Midbrain (tissue), 1 donor: ENCODE data around the gene TTC28.

Source experiments
- DNase-seq: peaks from one replicate; lab custom pipeline; 2025; lab: John Stamatoyannopoulos, UW

Gene TTC28

GRCh38 chr22:28268850-28269249 lies 410.8 kb downstream of the TTC28 start:
- no peak for DNase-seq

GRCh38 chr22:28268171-28268570 lies 411.5 kb downstream of the TTC28 start:
- no peak for DNase-seq

GRCh38 chr22:28260619-28261018 lies 419.0 kb downstream of the TTC28 start:
- no peak for DNase-seq

- no peak for DNase-seq
These were observed 419.8 kb downstream of the TTC28 start for GRCh38 chr22:28259774-28260312.

GRCh38 chr22:28254396-28254795 lies 425.2 kb downstream of the TTC28 start:
- DNase-seq = no peak

- no peak for DNase-seq
These were observed 427.1 kb downstream of the TTC28 start for GRCh38 chr22:28252539-28252938.

GRCh38 chr22:28250036-28250695 lies 429.5 kb downstream of the TTC28 start:
- DNase-seq = no peak

- DNase-seq = no peak
These were observed 430.2 kb downstream of the TTC28 start for GRCh38 chr22:28249402-28249801.

- peak; percentile 66 for DNase-seq
These were observed 431.8 kb downstream of the TTC28 start for GRCh38 chr22:28247667-28248363.

GRCh38 chr22:28247136-28247535 lies 432.5 kb downstream of the TTC28 start:
- DNase-seq = no peak

- no peak for DNase-seq
These were observed 433.2 kb downstream of the TTC28 start for GRCh38 chr22:28246397-28246796.

- no peak for DNase-seq
These were observed 433.9 kb downstream of the TTC28 start for GRCh38 chr22:28245579-28246224.

- no peak for DNase-seq
These were observed 434.9 kb downstream of the TTC28 start for GRCh38 chr22:28244757-28245156.

GRCh38 chr22:28243539-28243938 lies 436.1 kb downstream of the TTC28 start:
- DNase-seq = no peak

GRCh38 chr22:28241656-28242290 lies 437.9 kb downstream of the TTC28 start:
- DNase-seq = no peak

GRCh38 chr22:28239941-28240340 lies 439.7 kb downstream of the TTC28 start:
- no peak for DNase-seq

GRCh38 chr22:28237783-28238182 lies 441.9 kb downstream of the TTC28 start:
- no peak for DNase-seq

GRCh38 chr22:28237112-28237511 lies 442.5 kb downstream of the TTC28 start:
- no peak for DNase-seq

GRCh38 chr22:28232204-28232603 lies 447.4 kb downstream of the TTC28 start:
- no peak for DNase-seq

- no peak for DNase-seq
These were observed 448.2 kb downstream of the TTC28 start for GRCh38 chr22:28231441-28231840.

- no peak for DNase-seq
These were observed 449.0 kb downstream of the TTC28 start for GRCh38 chr22:28230671-28231070.
